ENCODE data around the gene C12orf60. TPM values are rescaled to one million over a fixed set of nuclear protein-coding genes. Genes with fewer than 3 reads are reported as not detected.

The C12orf60 gene
- total RNA-seq, 1 donor from 2014 or later: 1.2 TPM

DNA sequence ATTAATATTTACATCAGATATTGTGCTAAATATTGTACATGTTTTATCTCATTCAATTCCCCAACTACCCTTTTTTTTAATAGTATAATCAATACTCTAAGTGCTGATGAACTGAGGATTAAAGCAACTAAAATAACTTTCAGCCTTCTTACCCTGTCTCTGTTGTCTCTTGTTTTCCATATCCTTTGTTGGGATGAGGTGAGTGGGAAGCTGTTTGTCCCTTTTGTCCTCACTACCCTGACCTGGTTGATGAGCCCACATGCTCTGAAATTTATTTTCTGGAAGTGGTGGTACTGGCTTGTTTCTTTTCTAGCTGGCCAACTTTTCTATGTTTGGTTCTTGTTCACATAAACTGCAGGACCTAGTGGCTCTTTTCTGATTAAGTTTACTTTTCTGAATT, 49.4 kb downstream of the C12orf60 start:
- DNase-seq (ENCODE audit: extremely low spot score, unreplicated experiment): no peak
- Mint-ChIP-seq H3K27ac (ENCODE audit: unreplicated experiment) (no peak overlapping the region), H3K4me3 (ENCODE audit: unreplicated experiment) (no peak overlapping the region), H3K36me3 (ENCODE audit: unreplicated experiment) (no peaks in the 10 kb centered on the region), H3K27me3 (ENCODE audit: unreplicated experiment) (no peaks in the 10 kb centered on the region), H3K4me1 (ENCODE audit: unreplicated experiment) (peaks cover 26% of the 10 kb centered on the region), H3K9me3 (ENCODE audit: unreplicated experiment) (peaks cover 11% of the 10 kb centered on the region)
- TF ChIP-seq, protein P1, sequence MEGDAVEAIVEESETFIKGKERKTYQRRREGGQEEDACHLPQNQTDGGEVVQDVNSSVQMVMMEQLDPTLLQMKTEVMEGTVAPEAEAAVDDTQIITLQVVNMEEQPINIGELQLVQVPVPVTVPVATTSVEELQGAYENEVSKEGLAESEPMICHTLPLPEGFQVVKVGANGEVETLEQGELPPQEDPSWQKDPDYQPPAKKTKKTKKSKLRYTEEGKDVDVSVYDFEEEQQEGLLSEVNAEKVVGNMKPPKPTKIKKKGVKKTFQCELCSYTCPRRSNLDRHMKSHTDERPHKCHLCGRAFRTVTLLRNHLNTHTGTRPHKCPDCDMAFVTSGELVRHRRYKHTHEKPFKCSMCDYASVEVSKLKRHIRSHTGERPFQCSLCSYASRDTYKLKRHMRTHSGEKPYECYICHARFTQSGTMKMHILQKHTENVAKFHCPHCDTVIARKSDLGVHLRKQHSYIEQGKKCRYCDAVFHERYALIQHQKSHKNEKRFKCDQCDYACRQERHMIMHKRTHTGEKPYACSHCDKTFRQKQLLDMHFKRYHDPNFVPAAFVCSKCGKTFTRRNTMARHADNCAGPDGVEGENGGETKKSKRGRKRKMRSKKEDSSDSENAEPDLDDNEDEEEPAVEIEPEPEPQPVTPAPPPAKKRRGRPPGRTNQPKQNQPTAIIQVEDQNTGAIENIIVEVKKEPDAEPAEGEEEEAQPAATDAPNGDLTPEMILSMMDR (IDR thresholded peaks at IDR 0.05): no peak

DNA sequence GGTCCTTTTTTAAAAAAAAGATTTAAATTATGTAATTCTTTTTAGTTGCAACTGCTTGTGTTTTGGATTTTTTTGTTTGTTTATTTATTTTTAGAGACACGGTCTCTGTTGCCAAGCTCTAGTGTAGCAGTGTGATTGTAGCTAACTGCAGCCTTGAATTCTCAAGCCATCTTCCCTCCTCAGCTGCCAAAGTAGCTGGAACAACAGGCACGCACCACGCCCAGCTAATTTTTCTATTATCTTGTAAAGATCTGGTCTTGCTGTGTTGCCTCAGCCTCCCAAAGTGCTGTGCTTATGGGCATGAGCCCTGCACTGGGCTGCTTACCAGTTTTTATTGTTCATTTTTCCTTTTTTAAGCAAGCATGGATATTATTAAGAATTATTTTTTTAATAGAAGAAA, 50.5 kb downstream of the C12orf60 start:
- no peak for DNase-seq (ENCODE audit: extremely low spot score, unreplicated experiment)
- H3K4me1 Mint-ChIP-seq (ENCODE audit: unreplicated experiment): peaks cover 24% of the 10 kb centered on the region
- H3K27ac Mint-ChIP-seq (ENCODE audit: unreplicated experiment): no peak overlapping the region
- H3K36me3 Mint-ChIP-seq (ENCODE audit: unreplicated experiment): no peaks in the 10 kb centered on the region
- TF ChIP-seq, protein P1 (IDR thresholded peaks at IDR 0.05): no peak
- H3K4me3 Mint-ChIP-seq (ENCODE audit: unreplicated experiment): no peak overlapping the region
- no peaks in the 10 kb centered on the region for H3K27me3 Mint-ChIP-seq (ENCODE audit: unreplicated experiment)
- peaks cover 19% of the 10 kb centered on the region for H3K9me3 Mint-ChIP-seq (ENCODE audit: unreplicated experiment)

DNA sequence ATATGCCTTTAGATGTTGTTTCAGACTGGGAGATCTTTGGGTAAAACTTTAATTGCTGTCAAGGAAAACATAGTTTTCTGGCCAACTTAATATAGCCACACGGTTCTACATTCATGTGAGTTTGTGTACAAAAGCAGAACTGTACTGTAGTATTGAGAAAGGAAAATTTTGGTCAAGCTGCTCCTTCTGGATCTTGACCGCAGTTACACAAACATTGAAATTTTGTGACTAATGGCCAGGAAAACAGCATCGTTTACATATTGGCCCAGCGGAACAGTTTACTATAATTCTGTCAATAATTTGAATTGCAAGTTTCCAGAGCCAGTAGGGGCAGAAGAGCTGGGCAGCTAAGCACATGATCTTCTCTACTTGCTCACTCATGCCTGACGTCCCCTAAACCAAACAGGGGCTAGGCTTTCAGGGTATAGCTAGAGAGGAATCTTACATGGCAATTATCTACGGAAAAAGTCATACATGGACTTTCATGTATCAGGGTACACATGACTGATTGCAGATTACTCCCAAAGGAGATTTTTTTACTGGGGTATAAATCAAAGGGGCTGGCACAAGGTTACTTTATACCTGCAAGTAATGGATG, 51.2 kb downstream of the C12orf60 start:
- Mint-ChIP-seq H3K9me3 (ENCODE audit: unreplicated experiment) (peaks cover 27% of the 10 kb centered on the region), H3K36me3 (ENCODE audit: unreplicated experiment) (peaks cover 5% of the 10 kb centered on the region), H3K4me3 (ENCODE audit: unreplicated experiment) (peak overlapping the region; percentile 7), H3K27me3 (ENCODE audit: unreplicated experiment) (no peaks in the 10 kb centered on the region), H3K27ac (ENCODE audit: unreplicated experiment) (peak overlapping the region; percentile 65), H3K4me1 (ENCODE audit: unreplicated experiment) (peaks cover 19% of the 10 kb centered on the region)
- DNase-seq (ENCODE audit: extremely low spot score, unreplicated experiment): no peak
- TF ChIP-seq, protein P1 (IDR thresholded peaks at IDR 0.05): no peak

DNA sequence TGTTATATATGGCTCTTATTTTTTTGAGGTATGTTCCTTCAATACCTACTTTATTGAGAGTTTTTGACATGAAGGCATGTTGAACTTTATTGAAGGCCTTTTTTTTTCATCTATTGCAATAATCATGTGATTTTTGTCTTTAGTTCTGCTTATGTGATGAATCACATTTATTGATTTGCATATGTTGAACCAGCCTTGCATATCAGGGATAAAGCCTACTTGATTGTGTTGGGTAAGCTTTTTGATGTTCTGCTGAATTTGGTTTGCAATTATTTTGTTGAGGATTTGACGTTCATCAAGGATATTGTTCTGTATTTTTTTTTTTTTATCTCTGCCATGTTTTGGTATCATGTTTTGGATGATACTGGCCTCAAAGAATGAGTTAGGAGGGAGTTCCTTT, 55.0 kb downstream of the C12orf60 start:
- Mint-ChIP-seq H3K4me3 (ENCODE audit: unreplicated experiment) (no peak overlapping the region), H3K27ac (ENCODE audit: unreplicated experiment) (no peak overlapping the region), H3K36me3 (ENCODE audit: unreplicated experiment) (peaks cover 5% of the 10 kb centered on the region), H3K4me1 (ENCODE audit: unreplicated experiment) (peaks cover 14% of the 10 kb centered on the region), H3K27me3 (ENCODE audit: unreplicated experiment) (no peaks in the 10 kb centered on the region), H3K9me3 (ENCODE audit: unreplicated experiment) (peaks cover 42% of the 10 kb centered on the region)
- TF ChIP-seq, protein P1 (IDR thresholded peaks at IDR 0.05): no peak
- no peak for DNase-seq (ENCODE audit: extremely low spot score, unreplicated experiment)

DNA sequence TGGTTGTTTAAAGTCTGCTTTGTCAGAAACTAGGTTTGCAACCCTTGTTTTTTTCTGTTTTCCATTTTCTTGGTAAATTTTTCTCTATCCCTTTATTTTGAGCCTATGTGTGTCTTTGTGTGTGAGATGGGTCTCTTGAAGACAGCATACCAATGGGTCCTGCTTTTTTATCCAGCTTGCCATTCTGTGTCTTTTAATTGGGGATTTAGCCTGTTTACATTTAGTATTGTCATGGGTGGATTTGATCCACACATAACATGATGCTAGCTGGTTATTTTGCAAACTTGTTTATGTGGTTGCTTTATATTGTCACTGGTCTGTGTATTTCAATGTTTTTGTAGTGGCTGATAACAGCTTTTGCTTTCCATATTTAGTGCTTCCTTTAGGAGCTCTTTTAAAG, 57.0 kb downstream of the C12orf60 start:
- H3K4me3 Mint-ChIP-seq (ENCODE audit: unreplicated experiment): no peak overlapping the region
- H3K27me3 Mint-ChIP-seq (ENCODE audit: unreplicated experiment): no peaks in the 10 kb centered on the region
- no peaks in the 10 kb centered on the region for H3K4me1 Mint-ChIP-seq (ENCODE audit: unreplicated experiment)
- TF ChIP-seq, protein P1 (IDR thresholded peaks at IDR 0.05): no peak
- H3K9me3 Mint-ChIP-seq (ENCODE audit: unreplicated experiment): peaks cover 42% of the 10 kb centered on the region
- H3K36me3 Mint-ChIP-seq (ENCODE audit: unreplicated experiment): peaks cover 5% of the 10 kb centered on the region
- no peak for DNase-seq (ENCODE audit: extremely low spot score, unreplicated experiment)
- H3K27ac Mint-ChIP-seq (ENCODE audit: unreplicated experiment): no peak overlapping the region

Data from osteocyte (in vitro differentiated cells).